MM.1S (cell line): ENCODE measurements around the gene SLC9A3.

Source experiments
- CTCF ChIP-seq: fragments of 300-600 bp; sonication (generic); IDR thresholded peaks from 2 replicates; pipeline ENCODE4 v1.5.1; 2016; ENCODE audit warnings: antibody characterized with exemption, low read length, mixed read lengths
- EZH2phosphoT487 ChIP-seq: fragments of 300-600 bp; sonication (generic); IDR thresholded peaks from 2 replicates; pipeline ENCODE4 v1.6.1; 2018; ENCODE audit warnings: antibody characterized with exemption, low read length

GRCh38 chr5:545641-546375 lies 21.6 kb upstream of the SLC9A3 start:
- TF ChIP-seq EZH2phosphoT487 = no peak
- no peak for TF ChIP-seq CTCF
